ENCODE results near the gene DMPK. TPM values are rescaled to one million over a fixed set of nuclear protein-coding genes. Genes with fewer than 3 reads are reported as not detected.
"Not testable (repeated sequence)": the region's sequence is repeated elsewhere in the genome, so short reads cannot be mapped to it uniquely, and the experiment has no call there.

The DMPK gene
- total and polyA plus RNA-seq, 4 donors: 16.5 to 155 (median 74.0) TPM

GRCh38 chr19:45754323-45754722, 28.0 kb downstream of the DMPK start:
- DNase-seq (ENCODE audit: low read depth in 4 of 6, low spot score in 6 of 6): no peak
- WGBS (ENCODE audit: insufficient coverage): 95% methylated on average over 8 of the region's 8 CpGs
- Histone ChIP-seq H3K4me3 (ENCODE audit: low read depth, low read length) (no peak overlapping the region), H3K27me3 (ENCODE audit: control insufficient read depth, insufficient read depth, low read length) (no peaks in the 10 kb centered on the region), H3K4me1 (ENCODE audit: control insufficient read depth, insufficient read depth, low read length) (no peaks in the 10 kb centered on the region), H3K36me3 (ENCODE audit: control insufficient read depth, insufficient read depth, low read length) (no peaks in the 10 kb centered on the region), H3K27ac (ENCODE audit: low read depth, low read length) (no peak overlapping the region), H3K9me3 (ENCODE audit: control insufficient read depth, insufficient read depth, low read length) (no peaks in the 10 kb centered on the region)

- H3K27me3 ChIP-seq (ENCODE audit: control insufficient read depth, insufficient read depth, low read length): no peaks in the 10 kb centered on the region
- no peaks in the 10 kb centered on the region for H3K4me1 ChIP-seq (ENCODE audit: control insufficient read depth, insufficient read depth, low read length)
- H3K9me3 ChIP-seq (ENCODE audit: control insufficient read depth, insufficient read depth, low read length): no peaks in the 10 kb centered on the region
- 66% methylated on average over 5 of the region's 6 CpGs for WGBS (ENCODE audit: insufficient coverage)
- no peaks in the 10 kb centered on the region for H3K36me3 ChIP-seq (ENCODE audit: control insufficient read depth, insufficient read depth, low read length)
- DNase-seq (ENCODE audit: low read depth in 4 of 6, low spot score in 6 of 6): no peak
- H3K4me3 ChIP-seq (ENCODE audit: low read depth, low read length): no peak overlapping the region
- H3K27ac ChIP-seq (ENCODE audit: low read depth, low read length): no peak overlapping the region
These were observed 28.7 kb downstream of the DMPK start for GRCh38 chr19:45753548-45753947.

- H3K4me1 ChIP-seq (ENCODE audit: control insufficient read depth, insufficient read depth, low read length): no peaks in the 10 kb centered on the region
- H3K4me3 ChIP-seq (ENCODE audit: low read depth, low read length): no peak overlapping the region
- H3K9me3 ChIP-seq (ENCODE audit: control insufficient read depth, insufficient read depth, low read length): no peaks in the 10 kb centered on the region
- 97% methylated on average over 10 of the region's 12 CpGs for WGBS (ENCODE audit: insufficient coverage)
- no peak overlapping the region for H3K27ac ChIP-seq (ENCODE audit: low read depth, low read length)
- no peak for DNase-seq (ENCODE audit: low read depth in 4 of 6, low spot score in 6 of 6)
- H3K36me3 ChIP-seq (ENCODE audit: control insufficient read depth, insufficient read depth, low read length): no peaks in the 10 kb centered on the region
- no peaks in the 10 kb centered on the region for H3K27me3 ChIP-seq (ENCODE audit: control insufficient read depth, insufficient read depth, low read length)
These were observed 29.7 kb downstream of the DMPK start for GRCh38 chr19:45752639-45753038.

- not testable (repeated sequence) for H3K36me3 ChIP-seq (ENCODE audit: control insufficient read depth, insufficient read depth, low read length); H3K9me3 ChIP-seq (ENCODE audit: control insufficient read depth, insufficient read depth, low read length); H3K4me3 ChIP-seq (ENCODE audit: low read depth, low read length); H3K4me1 ChIP-seq (ENCODE audit: control insufficient read depth, insufficient read depth, low read length); DNase-seq (ENCODE audit: low read depth in 4 of 6, low spot score in 6 of 6); H3K27ac ChIP-seq (ENCODE audit: low read depth, low read length); H3K27me3 ChIP-seq (ENCODE audit: control insufficient read depth, insufficient read depth, low read length)
- 100% methylated on average over 1 of the region's 10 CpGs for WGBS (ENCODE audit: insufficient coverage)
These were observed 30.8 kb downstream of the DMPK start for GRCh38 chr19:45751483-45751882.

- WGBS (ENCODE audit: insufficient coverage): 86% methylated on average over 1 of the region's 5 CpGs
- no peaks in the 10 kb centered on the region for H3K9me3 ChIP-seq (ENCODE audit: control insufficient read depth, insufficient read depth, low read length)
- H3K36me3 ChIP-seq (ENCODE audit: control insufficient read depth, insufficient read depth, low read length): no peaks in the 10 kb centered on the region
These were observed 34.8 kb downstream of the DMPK start for GRCh38 chr19:45747513-45747912.

GRCh38 chr19:45746866-45747265, 35.4 kb downstream of the DMPK start:
- no peak for DNase-seq (ENCODE audit: low read depth in 4 of 6, low spot score in 6 of 6)
- H3K27me3 ChIP-seq (ENCODE audit: control insufficient read depth, insufficient read depth, low read length): no peaks in the 10 kb centered on the region
- H3K27ac ChIP-seq (ENCODE audit: low read depth, low read length): no peak overlapping the region
- no peaks in the 10 kb centered on the region for H3K9me3 ChIP-seq (ENCODE audit: control insufficient read depth, insufficient read depth, low read length)
- no peaks in the 10 kb centered on the region for H3K4me1 ChIP-seq (ENCODE audit: control insufficient read depth, insufficient read depth, low read length)
- H3K36me3 ChIP-seq (ENCODE audit: control insufficient read depth, insufficient read depth, low read length): no peaks in the 10 kb centered on the region
- WGBS (ENCODE audit: insufficient coverage): 78% methylated on average over 5 of the region's 5 CpGs
- no peak overlapping the region for H3K4me3 ChIP-seq (ENCODE audit: low read depth, low read length)

More at GRCh38 chr19:45747513-45747912, 34.8 kb downstream of the DMPK start:
- Histone ChIP-seq H3K4me3 (ENCODE audit: low read depth, low read length) (no peak overlapping the region), H3K4me1 (ENCODE audit: control insufficient read depth, insufficient read depth, low read length) (no peaks in the 10 kb centered on the region), H3K27ac (ENCODE audit: low read depth, low read length) (no peak overlapping the region), H3K27me3 (ENCODE audit: control insufficient read depth, insufficient read depth, low read length) (no peaks in the 10 kb centered on the region)
- no peak for DNase-seq (ENCODE audit: low read depth in 4 of 6, low spot score in 6 of 6)

- 91% methylated on average over 6 of the region's 6 CpGs for WGBS (ENCODE audit: insufficient coverage)
- H3K4me1 ChIP-seq (ENCODE audit: control insufficient read depth, insufficient read depth, low read length): no peaks in the 10 kb centered on the region
- no peak overlapping the region for H3K4me3 ChIP-seq (ENCODE audit: low read depth, low read length)
- DNase-seq (ENCODE audit: low read depth in 4 of 6, low spot score in 6 of 6): no peak
- H3K27ac ChIP-seq (ENCODE audit: low read depth, low read length): no peak overlapping the region
- no peaks in the 10 kb centered on the region for H3K9me3 ChIP-seq (ENCODE audit: control insufficient read depth, insufficient read depth, low read length)
- H3K36me3 ChIP-seq (ENCODE audit: control insufficient read depth, insufficient read depth, low read length): no peaks in the 10 kb centered on the region
- no peaks in the 10 kb centered on the region for H3K27me3 ChIP-seq (ENCODE audit: control insufficient read depth, insufficient read depth, low read length)
These were observed 36.7 kb downstream of the DMPK start for GRCh38 chr19:45745606-45746005.

GRCh38 chr19:45742969-45743368, 39.3 kb downstream of the DMPK start:
- H3K27me3 ChIP-seq (ENCODE audit: control insufficient read depth, insufficient read depth, low read length): no peaks in the 10 kb centered on the region
- no peak for DNase-seq (ENCODE audit: low read depth in 4 of 6, low spot score in 6 of 6)
- 60% methylated on average over 2 of the region's 4 CpGs for WGBS (ENCODE audit: insufficient coverage)
- no peak overlapping the region for H3K4me3 ChIP-seq (ENCODE audit: low read depth, low read length)
- no peaks in the 10 kb centered on the region for H3K36me3 ChIP-seq (ENCODE audit: control insufficient read depth, insufficient read depth, low read length)
- H3K27ac ChIP-seq (ENCODE audit: low read depth, low read length): no peak overlapping the region
- no peaks in the 10 kb centered on the region for H3K4me1 ChIP-seq (ENCODE audit: control insufficient read depth, insufficient read depth, low read length)
- no peaks in the 10 kb centered on the region for H3K9me3 ChIP-seq (ENCODE audit: control insufficient read depth, insufficient read depth, low read length)

GRCh38 chr19:45739498-45740439, 42.5 kb downstream of the DMPK start:
- WGBS (ENCODE audit: insufficient coverage): 100% methylated on average over 6 of the region's 10 CpGs

More at GRCh38 chr19:45739498-45740439, 42.5 kb downstream of the DMPK start:
- no peaks in the 10 kb centered on the region for H3K27me3 ChIP-seq (ENCODE audit: control insufficient read depth, insufficient read depth, low read length)
- H3K36me3 ChIP-seq (ENCODE audit: control insufficient read depth, insufficient read depth, low read length): no peaks in the 10 kb centered on the region
- no peaks in the 10 kb centered on the region for H3K9me3 ChIP-seq (ENCODE audit: control insufficient read depth, insufficient read depth, low read length)
- no peaks in the 10 kb centered on the region for H3K4me1 ChIP-seq (ENCODE audit: control insufficient read depth, insufficient read depth, low read length)
- H3K27ac ChIP-seq (ENCODE audit: low read depth, low read length): no peak overlapping the region
- DNase-seq (ENCODE audit: low read depth in 4 of 6, low spot score in 6 of 6): no peak
- H3K4me3 ChIP-seq (ENCODE audit: low read depth, low read length): no peak overlapping the region

Measured in spinal cord (tissue), 10 donors.